GM12864 (cell line): ENCODE data around the gene ITPRIPL1.

Source experiments
- DNase-seq: peaks from one replicate; pipeline ENCODE4 v3.0.0-alpha.2; 2011; ENCODE audit warnings: low read depth
- H3K4me3 ChIP-seq: 2 replicates; pipeline ENCODE4 v1.5.1; 2011; ENCODE audit warnings: mild to moderate bottlenecking, low read depth, low read length, control low read depth
- TF ChIP-seq, protein P1 (sequence below): IDR thresholded peaks from 2 replicates; pipeline ENCODE4 v1.5.1; 2011; ENCODE audit warnings: low read depth, mild to moderate bottlenecking, moderate library complexity, low read length, control low read depth, inconsistent platforms; ENCODE audit errors: missing control alignments

ITPRIPL1 gene

DNA sequence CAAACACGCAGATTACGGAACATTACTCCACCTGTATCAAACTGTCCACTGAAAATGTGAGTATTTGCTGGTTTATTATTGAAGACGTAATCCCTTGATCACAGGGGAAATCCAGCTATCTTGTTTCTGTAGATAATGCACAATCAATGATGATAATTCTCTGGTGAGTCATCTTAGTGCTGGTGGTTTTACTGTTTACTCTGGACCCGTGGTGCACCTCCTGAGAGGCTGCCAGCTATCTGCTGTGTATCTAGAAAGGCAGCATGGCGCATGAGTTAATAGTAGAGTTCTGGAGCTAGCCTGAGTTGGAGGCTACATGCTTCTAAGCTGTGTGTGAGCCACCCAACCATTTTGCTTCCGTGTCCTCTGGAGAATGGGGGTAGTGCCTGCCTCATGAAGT lies 17.0 kb downstream of the ITPRIPL1 start:
- 0 out of 2 replicates have a peak overlapping the region, but pooled peaks have one; percentile 7 for H3K4me3 ChIP-seq
- TF ChIP-seq, protein P1, sequence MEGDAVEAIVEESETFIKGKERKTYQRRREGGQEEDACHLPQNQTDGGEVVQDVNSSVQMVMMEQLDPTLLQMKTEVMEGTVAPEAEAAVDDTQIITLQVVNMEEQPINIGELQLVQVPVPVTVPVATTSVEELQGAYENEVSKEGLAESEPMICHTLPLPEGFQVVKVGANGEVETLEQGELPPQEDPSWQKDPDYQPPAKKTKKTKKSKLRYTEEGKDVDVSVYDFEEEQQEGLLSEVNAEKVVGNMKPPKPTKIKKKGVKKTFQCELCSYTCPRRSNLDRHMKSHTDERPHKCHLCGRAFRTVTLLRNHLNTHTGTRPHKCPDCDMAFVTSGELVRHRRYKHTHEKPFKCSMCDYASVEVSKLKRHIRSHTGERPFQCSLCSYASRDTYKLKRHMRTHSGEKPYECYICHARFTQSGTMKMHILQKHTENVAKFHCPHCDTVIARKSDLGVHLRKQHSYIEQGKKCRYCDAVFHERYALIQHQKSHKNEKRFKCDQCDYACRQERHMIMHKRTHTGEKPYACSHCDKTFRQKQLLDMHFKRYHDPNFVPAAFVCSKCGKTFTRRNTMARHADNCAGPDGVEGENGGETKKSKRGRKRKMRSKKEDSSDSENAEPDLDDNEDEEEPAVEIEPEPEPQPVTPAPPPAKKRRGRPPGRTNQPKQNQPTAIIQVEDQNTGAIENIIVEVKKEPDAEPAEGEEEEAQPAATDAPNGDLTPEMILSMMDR = no peak
- no peak for DNase-seq

DNA sequence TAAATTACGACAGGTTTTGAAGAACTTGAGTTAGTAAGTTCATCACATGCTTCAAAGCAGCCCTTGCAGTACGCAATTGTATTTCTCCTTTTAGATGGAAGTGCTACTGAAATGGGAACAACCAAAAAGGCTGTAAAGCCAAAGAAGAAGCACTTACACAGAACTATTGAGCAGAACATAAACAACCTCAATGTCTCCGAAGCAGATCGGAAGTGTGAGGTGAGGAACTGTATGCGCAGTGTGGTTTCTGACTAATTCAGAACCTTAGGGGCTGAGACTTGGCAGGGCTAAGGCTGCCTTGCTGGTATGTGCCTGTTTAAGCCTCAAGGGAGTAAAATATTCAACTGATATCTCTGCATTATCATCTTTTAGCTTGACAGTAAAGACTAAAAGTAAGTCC lies 18.9 kb downstream of the ITPRIPL1 start:
- H3K4me3 ChIP-seq = no peak overlapping the region
- peak; percentile 72 for DNase-seq
- TF ChIP-seq, protein P1 = no peak

DNA sequence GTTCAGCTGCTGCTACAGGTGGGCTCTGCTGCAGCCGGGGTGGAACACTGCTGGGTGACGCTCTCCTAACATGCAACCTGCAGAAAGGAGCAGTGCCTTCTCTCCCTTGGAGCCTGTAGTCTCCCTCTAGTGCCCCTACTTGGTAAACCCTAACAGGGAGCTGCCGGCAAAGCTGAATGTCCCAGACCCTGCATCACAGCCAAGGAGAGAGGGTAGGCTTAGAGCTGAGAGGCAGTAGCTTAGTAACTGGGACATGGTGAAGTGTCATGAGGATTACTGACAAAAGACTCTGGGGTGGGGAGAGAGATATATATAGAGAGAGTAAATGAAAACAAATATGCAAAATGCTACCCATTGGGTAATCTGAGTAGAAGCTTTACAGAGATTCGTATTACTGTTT lies 20.3 kb downstream of the ITPRIPL1 start:
- TF ChIP-seq, protein P1 = peak; percentile 31
- DNase-seq = no peak
- no peak overlapping the region for H3K4me3 ChIP-seq

DNA sequence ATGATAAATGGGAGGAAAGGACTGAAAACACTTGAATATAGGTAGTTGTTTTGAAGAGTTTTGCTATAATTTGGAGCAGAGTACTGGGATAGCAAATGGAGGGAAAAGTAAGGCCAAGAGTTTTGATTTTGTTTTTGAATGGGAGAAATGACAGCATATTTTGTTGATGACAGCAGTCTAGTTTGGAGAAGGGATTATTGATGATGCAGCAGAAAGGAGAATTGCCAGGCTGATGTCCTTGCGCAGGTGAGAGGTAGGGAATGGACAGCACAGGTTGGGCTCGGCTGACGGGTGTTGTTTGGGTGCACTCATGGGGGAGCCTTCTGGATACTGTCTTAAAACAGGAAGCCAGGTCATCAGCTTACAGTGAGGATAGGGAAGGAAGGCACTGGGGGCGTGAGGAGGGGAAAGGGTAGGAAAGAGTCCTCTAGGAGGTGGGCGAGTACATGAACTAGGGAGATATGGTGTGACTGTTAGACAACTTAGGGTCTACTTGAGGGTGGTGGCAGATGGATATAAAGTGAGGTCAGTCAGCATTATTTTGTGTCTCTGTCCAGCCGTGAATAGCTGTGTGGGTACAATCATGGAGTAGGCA lies 20.8 kb downstream of the ITPRIPL1 start:
- DNase-seq = no peak
- TF ChIP-seq, protein P1 = no peak
- no peak overlapping the region for H3K4me3 ChIP-seq

DNA sequence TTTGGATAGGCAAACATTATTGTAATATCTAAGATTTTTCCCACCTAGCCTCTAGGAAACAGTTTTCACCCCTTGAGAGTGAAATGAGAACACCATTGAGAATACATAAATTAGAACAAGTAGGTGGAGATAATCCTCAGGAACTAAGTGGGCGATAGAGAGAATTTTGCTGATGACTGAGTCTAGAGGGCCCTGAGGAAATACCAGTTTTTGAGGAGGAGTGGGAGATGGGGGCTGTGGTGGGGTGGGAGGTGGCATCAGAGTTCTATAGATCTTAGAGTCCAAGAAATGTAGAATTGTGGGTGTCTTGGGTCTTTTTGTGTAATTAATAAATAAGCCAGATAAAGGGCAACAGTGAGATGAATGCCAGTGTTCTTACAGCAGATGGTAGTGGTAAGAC lies 22.3 kb downstream of the ITPRIPL1 start:
- DNase-seq = no peak
- H3K4me3 ChIP-seq = no peak overlapping the region
- TF ChIP-seq, protein P1 = no peak

DNA sequence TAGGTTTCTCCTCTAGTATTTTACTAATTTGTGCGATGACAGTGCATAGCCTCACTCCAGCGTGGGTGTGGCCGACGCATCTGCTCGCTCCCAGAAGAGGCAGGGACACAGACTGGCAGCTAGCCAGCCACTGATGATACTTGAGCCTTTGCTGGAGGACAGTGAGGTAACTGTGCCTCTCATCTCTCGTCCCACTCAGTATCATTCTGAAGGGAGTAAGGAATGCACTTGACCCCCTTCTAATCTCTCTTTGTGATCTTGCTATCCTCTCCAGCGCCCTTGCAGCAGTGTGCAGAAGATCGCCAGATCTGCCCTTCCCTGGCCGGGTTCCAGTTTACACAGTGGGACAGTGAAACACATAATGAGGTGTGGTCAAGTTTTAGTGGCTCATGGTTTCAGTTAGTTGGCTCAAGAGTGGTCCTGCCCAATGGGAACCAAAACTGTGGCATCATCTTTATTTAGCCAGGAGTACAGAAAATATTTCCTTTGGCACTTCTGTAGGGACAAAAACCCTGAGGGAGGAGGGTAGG lies 28.0 kb downstream of the ITPRIPL1 start:
- TF ChIP-seq, protein P1 = no peak
- no peak for DNase-seq
- no peak overlapping the region for H3K4me3 ChIP-seq

DNA sequence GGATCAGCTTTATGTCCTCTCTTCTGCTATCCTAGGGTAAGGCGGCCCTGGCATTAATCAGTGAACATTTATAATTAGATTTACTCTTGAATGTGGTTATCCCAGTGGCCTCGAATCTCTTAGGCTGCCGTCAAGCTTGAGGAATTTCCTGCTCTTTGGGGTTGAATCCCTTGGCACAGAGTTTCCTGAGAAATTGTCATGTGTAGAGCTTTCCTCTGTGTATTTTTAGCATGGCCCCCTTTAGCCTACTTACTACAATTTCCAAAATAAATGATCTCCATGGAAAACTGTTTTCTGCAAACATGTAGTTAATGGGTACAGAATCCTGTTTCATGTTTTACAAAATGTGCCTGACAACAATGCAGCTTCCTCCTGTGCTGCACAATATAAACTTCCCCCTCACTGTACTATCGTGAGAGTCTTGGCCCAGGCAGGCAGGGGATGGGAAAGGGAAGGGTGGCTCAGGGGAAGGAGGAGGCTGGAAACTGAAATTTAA lies 28.5 kb downstream of the ITPRIPL1 start:
- no peak overlapping the region for H3K4me3 ChIP-seq
- DNase-seq = no peak
- TF ChIP-seq, protein P1 = no peak
